ENCODE measurements around the gene ODF2. TPM values are rescaled to one million over a fixed set of nuclear protein-coding genes. Genes with fewer than 3 reads are reported as not detected.
A peak's percentile ranks its signal among the peaks of the same experiment; 100 is the strongest.

Gene ODF2
- 10 to 100 TPM; 14.4 to 37.3 (median 25.9) TPM for total RNA-seq

DNA sequence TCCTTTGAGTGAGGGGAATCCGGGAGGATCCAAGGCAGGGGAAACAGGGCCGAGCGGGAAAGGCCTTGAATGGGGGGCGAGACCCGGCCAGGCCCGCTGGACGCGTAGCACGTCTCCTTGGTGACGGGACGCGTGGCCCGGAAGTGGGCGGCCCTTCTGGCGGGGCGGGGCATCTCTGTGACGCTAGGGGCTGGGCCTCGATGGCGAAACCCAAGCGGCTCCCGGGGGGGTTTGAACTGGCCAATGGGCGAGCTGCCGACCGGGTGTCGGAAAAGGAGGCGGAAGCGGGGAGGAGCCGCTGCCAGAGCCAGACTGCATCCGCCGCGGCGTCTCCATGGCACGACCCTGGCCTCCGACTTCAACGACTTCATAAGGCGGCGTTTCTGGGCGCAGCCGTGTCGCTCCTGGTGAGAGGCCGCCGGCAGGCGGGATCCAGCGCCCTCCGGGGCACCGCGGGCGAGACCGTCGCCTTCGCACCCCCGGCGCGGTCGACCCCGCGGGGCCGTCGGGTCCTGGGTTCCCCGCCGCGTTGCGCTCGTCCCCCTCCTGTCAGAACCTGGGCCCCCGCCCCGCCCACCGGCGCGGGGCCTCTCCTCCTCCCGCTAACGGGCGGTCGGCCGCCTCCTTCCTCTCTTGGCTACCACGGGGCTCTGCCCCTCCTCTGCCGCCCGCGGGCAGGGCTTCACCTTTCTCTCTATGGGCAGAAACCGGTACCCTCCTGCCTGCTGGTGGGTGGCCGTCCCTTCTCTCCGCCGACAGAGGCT, at the start of gene ODF2:
ODF2 (plus strand) TSS at position 158 of the 764 bp plus-strand sequence; CDS start at position 244, 86 bp downstream.
- H3K27me3 ChIP-seq, result no peaks in the 10 kb centered on the region
- intact Hi-C loops (cut with DNase I; ENCODE audit: low total_unique reads), result no loop called here

GRCh38 chr9:128406848-128407391, 48.9 kb upstream of the ODF2 start:
- H3K4me1 ChIP-seq, result no peaks in the 10 kb centered on the region
- no peak for DNase-seq
- intact Hi-C loops (cut with DNase I; ENCODE audit: low total_unique reads), result no loop called here
- no peaks in the 10 kb centered on the region for H3K27me3 ChIP-seq
- no peak overlapping the region for H3K27ac ChIP-seq
- H3K4me3 ChIP-seq, result no peak overlapping the region
- no peak for TF ChIP-seq POLR2A (IDR thresholded peaks at IDR 0.05)
- TF ChIP-seq, protein P1, sequence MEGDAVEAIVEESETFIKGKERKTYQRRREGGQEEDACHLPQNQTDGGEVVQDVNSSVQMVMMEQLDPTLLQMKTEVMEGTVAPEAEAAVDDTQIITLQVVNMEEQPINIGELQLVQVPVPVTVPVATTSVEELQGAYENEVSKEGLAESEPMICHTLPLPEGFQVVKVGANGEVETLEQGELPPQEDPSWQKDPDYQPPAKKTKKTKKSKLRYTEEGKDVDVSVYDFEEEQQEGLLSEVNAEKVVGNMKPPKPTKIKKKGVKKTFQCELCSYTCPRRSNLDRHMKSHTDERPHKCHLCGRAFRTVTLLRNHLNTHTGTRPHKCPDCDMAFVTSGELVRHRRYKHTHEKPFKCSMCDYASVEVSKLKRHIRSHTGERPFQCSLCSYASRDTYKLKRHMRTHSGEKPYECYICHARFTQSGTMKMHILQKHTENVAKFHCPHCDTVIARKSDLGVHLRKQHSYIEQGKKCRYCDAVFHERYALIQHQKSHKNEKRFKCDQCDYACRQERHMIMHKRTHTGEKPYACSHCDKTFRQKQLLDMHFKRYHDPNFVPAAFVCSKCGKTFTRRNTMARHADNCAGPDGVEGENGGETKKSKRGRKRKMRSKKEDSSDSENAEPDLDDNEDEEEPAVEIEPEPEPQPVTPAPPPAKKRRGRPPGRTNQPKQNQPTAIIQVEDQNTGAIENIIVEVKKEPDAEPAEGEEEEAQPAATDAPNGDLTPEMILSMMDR (IDR thresholded peaks at IDR 0.05), result no peak
- H3K9me3 ChIP-seq, result no peaks in the 10 kb centered on the region
- H3K36me3 ChIP-seq, result no peaks in the 10 kb centered on the region

More for the DNA sequence above, at the start of gene ODF2:
- Histone ChIP-seq H3K4me1 (no peaks in the 10 kb centered on the region), H3K9me3 (no peaks in the 10 kb centered on the region), H3K36me3 (no peaks in the 10 kb centered on the region), H3K27ac (peak within 1 kb of the TSS; percentile 36 to 86), H3K4me3 (peak within 1 kb of the TSS; percentile 76 to 78)
- peak; percentile 50 to 60 for TF ChIP-seq POLR2A (IDR thresholded peaks at IDR 0.05)
- TF ChIP-seq, protein P1 (IDR thresholded peaks at IDR 0.05), result peak in 1 of 4 experiments; percentile 11
- peak; percentile 97 to 98 for DNase-seq

DNA sequence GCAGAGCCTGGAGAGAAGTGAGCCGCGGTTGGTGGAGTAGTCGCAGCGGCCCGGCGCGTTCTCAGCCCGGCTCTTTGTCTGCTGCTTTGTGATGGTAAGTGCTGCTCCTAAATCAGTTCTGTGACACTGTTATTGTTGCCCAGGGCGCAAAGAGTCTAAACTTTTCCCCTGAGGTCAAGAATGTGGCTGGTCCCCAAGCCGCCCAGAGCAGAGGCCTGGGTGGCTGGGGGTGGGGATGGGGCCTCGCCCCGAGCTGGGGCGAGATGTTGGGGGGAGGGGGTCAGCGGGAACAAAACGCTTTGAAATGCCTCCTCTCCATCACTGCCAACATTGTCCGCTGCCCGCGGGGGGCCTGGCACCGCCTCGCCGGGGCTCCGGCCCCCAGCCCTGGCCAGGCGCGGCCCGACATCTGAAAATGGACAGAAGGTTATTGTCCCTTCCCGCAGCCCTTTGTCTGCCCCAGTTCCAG, 46.8 kb upstream of the ODF2 start:
- Histone ChIP-seq H3K4me1 (no peaks in the 10 kb centered on the region), H3K4me3 (no peak overlapping the region), H3K27ac (no peak overlapping the region), H3K9me3 (no peaks in the 10 kb centered on the region), H3K27me3 (peaks cover 0 to 5% of the 10 kb centered on the region in 2 donors), H3K36me3 (no peaks in the 10 kb centered on the region)
- TF ChIP-seq, protein P1 (IDR thresholded peaks at IDR 0.05), result no peak
- no peak for TF ChIP-seq POLR2A (IDR thresholded peaks at IDR 0.05)
- intact Hi-C loops (cut with DNase I; ENCODE audit: low total_unique reads), result no loop called here
- no peak for DNase-seq

DNA sequence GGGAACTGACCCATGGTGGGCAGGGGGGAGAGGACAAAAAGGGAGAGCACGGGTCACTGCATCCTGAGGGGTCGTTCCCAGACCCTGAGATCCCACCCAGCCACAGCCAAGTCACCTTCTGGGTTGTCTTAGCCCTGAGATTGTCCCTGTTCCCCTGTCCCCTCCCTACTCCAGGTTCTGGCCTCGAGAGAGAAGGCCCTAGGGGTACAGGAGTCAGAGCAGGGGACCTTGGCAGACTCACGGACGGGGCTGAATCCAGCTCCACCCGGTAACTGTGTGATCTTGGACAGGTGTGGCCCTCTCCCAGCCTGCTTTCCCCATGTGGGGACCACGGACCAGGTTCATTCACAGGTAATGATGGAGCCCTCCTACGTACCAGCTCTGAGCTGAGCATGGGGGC, 46.4 kb upstream of the ODF2 start:
- H3K27me3 ChIP-seq, result peaks cover 0 to 5% of the 10 kb centered on the region in 2 donors

More for the DNA sequence above, 46.4 kb upstream of the ODF2 start:
- Histone ChIP-seq H3K36me3 (no peaks in the 10 kb centered on the region), H3K4me1 (no peaks in the 10 kb centered on the region), H3K4me3 (no peak overlapping the region), H3K9me3 (no peaks in the 10 kb centered on the region), H3K27ac (no peak overlapping the region)
- TF ChIP-seq POLR2A (IDR thresholded peaks at IDR 0.05), result no peak
- TF ChIP-seq, protein P1 (IDR thresholded peaks at IDR 0.05), result no peak
- intact Hi-C loops (cut with DNase I; ENCODE audit: low total_unique reads), result no loop called here
- no peak for DNase-seq
